ENCODE measurements around the gene FAM131A.

DNA sequence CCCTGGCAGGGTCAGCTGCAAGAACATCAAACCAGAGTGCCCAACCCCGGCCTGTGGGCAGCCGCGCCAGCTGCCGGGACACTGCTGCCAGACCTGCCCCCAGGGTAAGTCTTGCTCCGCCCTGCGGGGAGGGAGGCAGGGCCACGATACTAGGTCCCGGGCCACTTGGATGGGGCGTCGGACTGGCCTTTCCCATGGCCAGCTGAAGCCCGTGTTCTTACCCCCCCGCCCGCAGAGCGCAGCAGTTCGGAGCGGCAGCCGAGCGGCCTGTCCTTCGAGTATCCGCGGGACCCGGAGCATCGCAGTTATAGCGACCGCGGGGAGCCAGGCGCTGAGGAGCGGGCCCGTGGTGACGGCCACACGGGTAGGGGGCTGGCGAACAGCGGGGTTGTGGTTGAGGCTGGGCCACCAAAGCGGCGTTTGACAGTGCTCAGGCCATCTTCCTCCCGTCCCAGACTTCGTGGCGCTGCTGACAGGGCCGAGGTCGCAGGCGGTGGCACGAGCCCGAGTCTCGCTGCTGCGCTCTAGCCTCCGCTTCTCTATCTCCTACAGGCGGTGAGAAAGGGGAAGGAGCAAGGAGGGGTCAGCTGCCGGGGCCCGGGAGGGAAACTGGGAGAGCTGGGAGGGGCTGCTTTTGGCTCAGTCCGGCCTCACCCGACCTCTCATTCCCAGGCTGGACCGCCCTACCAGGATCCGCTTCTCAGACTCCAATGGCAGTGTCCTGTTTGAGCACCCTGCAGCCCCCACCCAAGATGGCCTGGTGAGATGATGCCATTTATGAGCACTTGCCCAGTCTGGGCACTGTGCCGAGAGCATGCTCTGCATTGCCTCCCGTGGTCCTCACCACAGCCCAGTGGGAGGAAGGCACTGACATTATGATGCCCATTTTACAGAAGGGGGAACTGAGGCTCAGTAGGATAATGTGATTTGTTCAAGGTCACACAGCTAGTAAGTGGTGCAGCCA lies 44.1 kb downstream of the FAM131A start:
- TF ChIP-seq, protein P1, sequence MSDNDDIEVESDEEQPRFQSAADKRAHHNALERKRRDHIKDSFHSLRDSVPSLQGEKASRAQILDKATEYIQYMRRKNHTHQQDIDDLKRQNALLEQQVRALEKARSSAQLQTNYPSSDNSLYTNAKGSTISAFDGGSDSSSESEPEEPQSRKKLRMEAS (CRISPR knock-in tag; IDR thresholded peaks at IDR 0.05), result peak; percentile 73; the same call in 1 of the 2 replicates
- TF ChIP-seq CBFB (CRISPR knock-in tag; IDR thresholded peaks at IDR 0.05; ENCODE audit: low read depth) (no peak), ELF4 (CRISPR knock-in tag; IDR thresholded peaks at IDR 0.05; ENCODE audit: low read depth) (no peak), ETV6 (CRISPR knock-in tag; IDR thresholded peaks at IDR 0.05) (no peak), TEAD4 (CRISPR knock-in tag; IDR thresholded peaks at IDR 0.05) (no peak), KAT7 (CRISPR knock-in tag; IDR thresholded peaks at IDR 0.05; ENCODE audit: borderline replicate concordance) (no peak), USF1 (CRISPR knock-in tag; IDR thresholded peaks at IDR 0.05) (no peak), CREM (CRISPR knock-in tag; IDR thresholded peaks at IDR 0.05) (no peak), CTCF (IDR thresholded peaks at IDR 0.05) (no peak)

Data from WTC11 (cell line).